H1 (cell line): Measurements from ENCODE around the gene FYTTD1. TPM values are rescaled to one million over a fixed set of nuclear protein-coding genes. Genes with fewer than 3 reads are reported as not detected.

Source experiments
- CTCF ChIA-PET: fragments of 300-600 bp; sonication (Branson Sonifier 250); formaldehyde crosslinking; loops from one replicate; lab custom pipeline; 2021; ENCODE audit not compliant: partially characterized antibody; lab: Charles Lee
- POLR2A ChIA-PET: fragments of 300-600 bp; sonication (Branson Sonifier 250); formaldehyde crosslinking; loops from one replicate; lab custom pipeline; 2021; ENCODE audit warnings: inconsistent platforms; ENCODE audit not compliant: partially characterized antibody; lab: Charles Lee
- DNase-seq, 2 experiments: peaks; one replicate each; pipeline versions ENCODE4 v3.0.0 to v3.0.0-alpha.2; 2010 to 2022; ENCODE audit warnings: low spot score in 2 of 2, low read depth in 1 of 2, mixed read lengths in 1 of 2
- FAIRE-seq: peaks from 2 replicates; lab custom pipeline; 2011; peaks lifted over from hg19 to GRCh38; lab: Jason Lieb, UNC
- H2AFZ ChIP-seq: 2 replicates; pipeline ENCODE4 v1.8.1; 2012; ENCODE audit warnings: low read length, inconsistent platforms
- H2AK5ac ChIP-seq: 2 replicates; pipeline ENCODE4 v1.6.1; 2013; ENCODE audit warnings: low read depth, low read length
- H2BK120ac ChIP-seq: replicated peaks from 2 replicates; pipeline ENCODE3; 2013; ENCODE audit warnings: low read depth, low read length, inconsistent platforms
- H2BK12ac ChIP-seq: 2 replicates; pipeline ENCODE4 v1.6.1; 2013; ENCODE audit warnings: low read depth, low read length
- H2BK15ac ChIP-seq: 2 replicates; pipeline ENCODE4 v1.6.1; 2013; ENCODE audit warnings: low read length
- H2BK20ac ChIP-seq: 2 replicates; pipeline ENCODE4 v1.6.1; 2013; ENCODE audit warnings: low read length
- H2BK5ac ChIP-seq: 2 replicates; pipeline ENCODE4 v1.6.1; 2013; ENCODE audit warnings: low read depth, low read length
- H3K14ac ChIP-seq: 2 replicates; pipeline ENCODE4 v1.6.1; 2013; ENCODE audit warnings: inconsistent platforms; ENCODE audit not compliant: insufficient read length
- H3K18ac ChIP-seq: 2 replicates; pipeline ENCODE4 v1.6.1; 2013; ENCODE audit warnings: low read length; ENCODE audit errors: extremely low read depth
- H3K23ac ChIP-seq: 2 replicates; pipeline ENCODE4 v1.6.1; 2013; ENCODE audit warnings: inconsistent platforms; ENCODE audit not compliant: insufficient read length
- H3K23me2 ChIP-seq: 2 replicates; pipeline ENCODE4 v1.6.1; 2013; ENCODE audit warnings: low read depth, low read length
- H3K27ac ChIP-seq: 2 replicates; pipeline ENCODE4 v1.6.1; 2011; ENCODE audit warnings: low read depth, low read length, inconsistent platforms
- H3K27me3 ChIP-seq, 4 experiments: replicated peaks in 1 of 4; 1 replicate in 1 of 4; 2 replicates in 3 of 4; pipeline versions ENCODE4 v1.6.1 to v1.8.1; 2011 to 2013; ENCODE audit warnings: low read length in 3 of 4, mild to moderate bottlenecking in 3 of 4, inconsistent platforms in 2 of 4, mixed read lengths in 2 of 4, moderate library complexity in 1 of 4; ENCODE audit not compliant: control insufficient read depth in 3 of 4, insufficient read depth in 3 of 4; ENCODE audit errors: extremely low read depth in 1 of 4
- H3K36me3 ChIP-seq, 4 experiments: 2 replicates each; pipeline versions ENCODE4 v1.6.1 to v1.8.1; 2011 to 2013; ENCODE audit warnings: mild to moderate bottlenecking in 4 of 4, low read length in 3 of 4, moderate library complexity in 2 of 4, control low read depth in 1 of 4, inconsistent platforms in 1 of 4; ENCODE audit not compliant: insufficient read depth in 4 of 4, control insufficient read depth in 2 of 4
- H3K4ac ChIP-seq: replicated peaks from 2 replicates; pipeline ENCODE3; 2013; ENCODE audit warnings: low read length, low read depth, mixed read lengths, inconsistent platforms; ENCODE audit not compliant: insufficient read length
- H3K4me1 ChIP-seq, 4 experiments: replicated peaks in 1 of 4; 1 replicate in 1 of 4; 2 replicates in 3 of 4; pipeline versions ENCODE4 v1.6.1 to v1.8.1; 2011 to 2013; ENCODE audit warnings: low read length in 3 of 4, inconsistent platforms in 2 of 4, mixed read lengths in 1 of 4; ENCODE audit not compliant: insufficient read depth in 4 of 4, control insufficient read depth in 3 of 4
- H3K4me2 ChIP-seq, 2 experiments: 2 replicates each; pipeline versions ENCODE4 v1.6.1 to v1.8.1; 2011 to 2013; ENCODE audit warnings: low read depth in 2 of 2, low read length in 2 of 2, control low read depth in 1 of 2, inconsistent platforms in 1 of 2, mild to moderate bottlenecking in 1 of 2; ENCODE audit not compliant: insufficient read depth in 1 of 2
- H3K4me3 ChIP-seq, 4 experiments: fragments of 200-600, 300-600 bp in 1 of 4; sonication (generic), shearing (Covaris generic), sonication (Bioruptor Twin) in 1 of 4; 2 replicates each; pipeline versions ENCODE4 v1.5.1 to v1.8.1; 2011 to 2016; ENCODE audit warnings: low read length in 4 of 4, low read depth in 3 of 4, control low read depth in 2 of 4, inconsistent platforms in 2 of 4, mild to moderate bottlenecking in 2 of 4, mixed read lengths in 1 of 4, moderate library complexity in 1 of 4; ENCODE audit not compliant: insufficient read depth in 2 of 4; ENCODE audit errors: extremely low read depth in 1 of 4
- H3K56ac ChIP-seq: replicated peaks from 2 replicates; pipeline ENCODE3; 2013; ENCODE audit warnings: low read depth, mild to moderate bottlenecking, mixed read lengths, low read length, inconsistent platforms; ENCODE audit not compliant: insufficient read length
- H3K79me1 ChIP-seq: 2 replicates; pipeline ENCODE4 v1.6.1; 2013; ENCODE audit warnings: low read depth, low read length, control low read depth
- H3K79me2 ChIP-seq, 2 experiments: 2 replicates each; pipeline versions ENCODE4 v1.6.1 to v1.8.1; 2012 to 2013; ENCODE audit warnings: low read length in 2 of 2, mild to moderate bottlenecking in 2 of 2, inconsistent platforms in 1 of 2; ENCODE audit not compliant: insufficient read depth in 2 of 2, control insufficient read depth in 1 of 2
- H3K9ac ChIP-seq, 4 experiments: replicated peaks in 1 of 4; 1 replicate in 1 of 4; 2 replicates in 3 of 4; pipeline versions ENCODE4 v1.6.1 to v1.8.1; 2011 to 2013; ENCODE audit warnings: low read depth in 3 of 4, low read length in 3 of 4, control low read depth in 2 of 4, mild to moderate bottlenecking in 2 of 4, moderate library complexity in 2 of 4, inconsistent platforms in 1 of 4; ENCODE audit errors: extremely low read depth in 1 of 4
- H3K9me3 ChIP-seq, 2 experiments: 2 replicates each; pipeline versions ENCODE4 v1.6.1 to v1.8.1; 2012 to 2013; ENCODE audit warnings: mild to moderate bottlenecking in 2 of 2, moderate library complexity in 2 of 2, control low read depth in 1 of 2, inconsistent platforms in 1 of 2, low read depth in 1 of 2, low read length in 1 of 2, mixed read lengths in 1 of 2; ENCODE audit not compliant: insufficient read depth in 2 of 2
- H4K20me1 ChIP-seq, 2 experiments: replicated peaks in 1 of 2; 2 replicates each; pipeline versions ENCODE3 to v1.8.1; 2011 to 2013; ENCODE audit warnings: inconsistent platforms in 2 of 2, low read length in 2 of 2, mild to moderate bottlenecking in 1 of 2; ENCODE audit not compliant: insufficient read depth in 2 of 2, control insufficient read depth in 1 of 2
- H4K5ac ChIP-seq: 2 replicates; pipeline ENCODE4 v1.6.1; 2013; ENCODE audit warnings: low read length, low read depth, mixed read lengths, inconsistent platforms; ENCODE audit not compliant: insufficient read length
- H4K8ac ChIP-seq: 2 replicates; pipeline ENCODE4 v1.8.0; 2013; ENCODE audit warnings: mild to moderate bottlenecking, moderate library complexity, low read length, inconsistent platforms; ENCODE audit not compliant: insufficient read depth; ENCODE audit errors: extremely low read depth
- H4K91ac ChIP-seq: replicated peaks from 2 replicates; pipeline ENCODE3; 2013; ENCODE audit warnings: low read length, mixed read lengths, inconsistent platforms; ENCODE audit not compliant: insufficient read length
- CTCF ChIP-seq, 3 experiments: IDR thresholded peaks; 1 replicate in 2 of 3; 2 replicates in 1 of 3; pipeline versions ENCODE4 v1.5.1 to v1.6.1; 2011; ENCODE audit warnings: low read length in 3 of 3, mild to moderate bottlenecking in 3 of 3, inconsistent platforms in 2 of 3, low read depth in 1 of 3, moderate library complexity in 1 of 3; ENCODE audit not compliant: insufficient read depth in 1 of 3; ENCODE audit errors: control extremely low read depth in 1 of 3
- GABPA ChIP-seq: IDR thresholded peaks from 2 replicates; pipeline ENCODE4 v1.6.1; 2011; ENCODE audit warnings: mild to moderate bottlenecking, low read length, moderate library complexity, borderline replicate concordance; ENCODE audit not compliant: insufficient read depth
- HDAC6 ChIP-seq: IDR thresholded peaks from one replicate; pipeline ENCODE4 v1.7.1; 2012; ENCODE audit warnings: low read depth, mild to moderate bottlenecking, inconsistent platforms, low read length, moderate library complexity
- NANOG ChIP-seq: IDR thresholded peaks from 2 replicates; pipeline ENCODE4 v1.6.1; 2011; ENCODE audit warnings: low read length, low read depth, mild to moderate bottlenecking, inconsistent platforms; ENCODE audit not compliant: insufficient read depth, poor library complexity, severe bottlenecking
- RBBP5 ChIP-seq: IDR thresholded peaks from 2 replicates; pipeline ENCODE4 v1.7.1; 2012; ENCODE audit warnings: low read depth, mild to moderate bottlenecking, inconsistent platforms, low read length, moderate library complexity, borderline replicate concordance
- SAP30 ChIP-seq: fragments of 300-600 bp; sonication (generic); IDR thresholded peaks from 2 replicates; pipeline ENCODE4 v1.7.1; 2012; ENCODE audit warnings: low read length, moderate library complexity, mild to moderate bottlenecking, inconsistent platforms; ENCODE audit not compliant: insufficient read depth, insufficient replicate concordance
- SRF ChIP-seq: IDR thresholded peaks from 2 replicates; pipeline ENCODE4 v1.6.1; 2011; ENCODE audit warnings: mild to moderate bottlenecking, low read depth, low read length, moderate library complexity
- TBP ChIP-seq: IDR thresholded peaks from 2 replicates; pipeline ENCODE4 v1.6.1; 2011; ENCODE audit warnings: low read depth, low read length, improper control_type of control experiment
- TCF12 ChIP-seq: IDR thresholded peaks from 2 replicates; pipeline ENCODE4 v1.6.1; 2011; ENCODE audit warnings: low read depth, mild to moderate bottlenecking, low read length
- WGBS, 2 experiments: shearing (Covaris generic) in 1 of 2; methylation state at CpG; one replicate each; pipeline versions ENCODE4 v1.1.6 to v1.1.7; 2013 to 2015; ENCODE audit warnings: low lambda C conversion rate in 2 of 2, mixed read lengths in 2 of 2, inconsistent platforms in 1 of 2, low coverage in 1 of 2, missing lambda C conversion rate in 1 of 2; ENCODE audit not compliant: insufficient replicate concordance in 2 of 2, insufficient coverage in 1 of 2, insufficient read length in 1 of 2; ENCODE audit errors: extremely low coverage in 1 of 2, missing lambda C conversion rate in 1 of 2; 5-methylcytosine and 5-hydroxymethylcytosine counted together
- polyA plus RNA-seq, 7 experiments: library from polyadenylated mRNA; depleted of rRNA in 3 of 7; stranded (reverse) in 5 of 7; unstranded in 2 of 7; fragments of >200 nt in 5 of 7; fragments of 200-250 nt in 2 of 7; gene quantifications; 1 replicate in 5 of 7; 2 replicates in 1 of 7; 4 replicates in 1 of 7; pipeline versions ENCODE4 v1.2.1 to v1.2.3, GENCODE V29; 2011 to 2013; ENCODE audit warnings: missing spikeins in 2 of 7, mixed read lengths in 2 of 7
- total RNA-seq: library from RNA; stranded (reverse); fragmentation: NEBNext Ultra II Directional; extraction: Animal tissue kit (Norgen Biotek cat#: 25700); gene quantifications from 2 replicates; pipeline ENCODE4 v1.2.1, GENCODE V29; 2021

The FYTTD1 gene
- total and polyA plus RNA-seq, 2 of the 8 experiments (the other 6 are each of a cell fraction or from before 2014, with no cell fraction given): 3.1 to 24.4 TPM

GRCh38 chr3:197700095-197700494, 49.6 kb upstream of the FYTTD1 start:
- no peaks in the 10 kb centered on the region for H3K79me1 ChIP-seq
- no peak overlapping the region for H2BK120ac ChIP-seq
- H3K4me1 ChIP-seq: no peaks in the 10 kb centered on the region
- POLR2A ChIA-PET: no interaction called here
- no peak overlapping the region for H2BK15ac ChIP-seq
- H3K56ac ChIP-seq: no peak overlapping the region
- H3K9me3 ChIP-seq: no peaks in the 10 kb centered on the region
- H3K23ac ChIP-seq: no peak overlapping the region
- no peak overlapping the region for H2BK5ac ChIP-seq
- TF ChIP-seq RBBP5 (no peak), GABPA (no peak), NANOG (no peak), SRF (no peak), SAP30 (no peak), TCF12 (no peak), CTCF (IDR thresholded peaks at IDR 0.05; ENCODE audit: control extremely low read depth in 1 of 3, insufficient read depth in 1 of 3, low read depth in 1 of 3, low read length in 3 of 3) (no peak), TBP (no peak), HDAC6 (no peak)
- H4K8ac ChIP-seq: peak overlapping the region; percentile 5; the same call in 1 of the 2 replicates
- H3K4me2 ChIP-seq: no peak overlapping the region
- H2AFZ ChIP-seq: no peak overlapping the region
- H2BK20ac ChIP-seq: no peak overlapping the region
- no peaks in the 10 kb centered on the region for H3K79me2 ChIP-seq
- H3K27ac ChIP-seq: no peak overlapping the region
- H3K23me2 ChIP-seq: no peaks in the 10 kb centered on the region; the same call in 1 of the 2 replicates
- CTCF ChIA-PET: interaction anchor here (0.6 to 1.9 kb wide), 2 partner anchors 18 to 199 kb away, joined by 3 to 6 read pairs; no protein-coding TSS in a partner anchor
- H4K91ac ChIP-seq: no peak overlapping the region
- H3K27me3 ChIP-seq: no peaks in the 10 kb centered on the region; a peak in 1 of 7 replicates
- H2BK12ac ChIP-seq: no peak overlapping the region
- H3K9ac ChIP-seq: no peak overlapping the region
- 93% methylated on average over 9 of the region's 9 CpGs; no CpG with 5 or more reads in 1 of the 2 experiments for WGBS, 2 experiments
- no peak overlapping the region for H3K4me3 ChIP-seq
- peaks cover 4 to 21% (median 14%) of the 10 kb centered on the region in 4 experiments; a peak in 6 of 8 replicates for H3K36me3 ChIP-seq
- H2AK5ac ChIP-seq: no peak overlapping the region
- FAIRE-seq (no peak), DNase-seq (no peak)
- no peak overlapping the region for H3K18ac ChIP-seq
- no peaks in the 10 kb centered on the region for H4K20me1 ChIP-seq
- H4K5ac ChIP-seq: no peak overlapping the region
- no peak overlapping the region for H3K4ac ChIP-seq
- H3K14ac ChIP-seq: no peak overlapping the region
